Activated T-helper 9 cell treated with anti-CD3 and anti-CD28 coated beads, Interleukin-2, amount 50 U/mL, for 16 hours (primary cell): ENCODE measurements around the gene ANO2.

Source experiments
- DNase-seq: peaks from one replicate; pipeline ENCODE4 v3.0.0-alpha.2; 2020; ENCODE audit warnings: low read depth

The ANO2 gene

GRCh38 chr12:5776091-5776490 is 169.0 kb downstream of the ANO2 start:
- DNase-seq: no peak

DNA sequence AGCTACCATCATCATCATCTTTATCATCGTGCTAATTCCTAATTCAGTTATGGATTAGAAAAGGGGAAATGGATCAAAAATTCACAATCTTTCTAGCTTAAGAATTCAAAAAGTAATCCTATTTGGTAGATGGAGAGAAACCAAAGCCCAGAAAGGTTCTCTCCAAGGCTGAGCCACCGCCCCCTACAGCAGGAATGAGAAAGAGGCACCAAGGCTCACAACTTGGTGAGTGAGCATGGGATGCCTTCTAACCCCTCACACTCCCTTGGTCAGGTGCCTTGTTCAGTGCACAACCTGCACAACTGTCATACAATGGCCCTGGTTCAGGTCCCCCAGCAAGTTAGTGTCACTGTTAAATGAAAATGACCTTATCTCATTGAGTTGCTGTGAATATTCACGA is 171.5 kb downstream of the ANO2 start:
- no peak for DNase-seq

- DNase-seq: no peak
Measured at GRCh38 chr12:5771756-5772155, 173.3 kb downstream of the ANO2 start.

- no peak for DNase-seq
Measured at GRCh38 chr12:5770727-5771126, 174.3 kb downstream of the ANO2 start.

DNA sequence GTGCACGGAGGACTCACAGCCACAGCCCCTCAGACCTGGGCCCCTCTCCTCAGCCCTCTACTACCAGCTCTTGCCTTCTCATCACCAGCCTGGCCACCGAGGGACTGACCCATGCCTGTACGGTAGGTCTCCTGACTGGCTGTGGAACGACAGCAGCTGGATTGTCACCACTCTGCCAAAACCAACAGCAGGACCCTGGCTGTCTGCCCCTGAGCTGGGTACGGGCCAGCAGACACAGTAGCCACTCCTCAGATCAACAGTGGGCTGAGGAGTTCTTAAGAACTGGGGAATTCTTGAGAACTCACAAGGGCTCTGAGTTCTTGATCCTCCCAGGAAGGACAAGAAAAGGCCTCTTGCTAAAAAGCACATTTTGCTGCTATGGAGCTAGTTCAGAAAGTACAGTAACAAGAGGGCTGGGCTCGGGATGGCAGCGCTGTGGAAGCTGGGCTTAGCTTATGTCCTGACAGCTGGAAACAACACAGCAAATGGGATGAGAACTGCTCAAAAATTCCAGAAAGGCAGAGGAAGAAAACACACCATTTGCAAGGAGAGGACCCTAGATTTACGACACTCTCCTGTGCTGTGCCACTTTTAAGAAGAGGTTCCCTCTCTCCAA is 176.4 kb downstream of the ANO2 start:
- no peak for DNase-seq

GRCh38 chr12:5768171-5768570 is 176.9 kb downstream of the ANO2 start:
- DNase-seq: no peak

GRCh38 chr12:5758347-5758746 is 186.7 kb downstream of the ANO2 start:
- DNase-seq: no peak

DNA sequence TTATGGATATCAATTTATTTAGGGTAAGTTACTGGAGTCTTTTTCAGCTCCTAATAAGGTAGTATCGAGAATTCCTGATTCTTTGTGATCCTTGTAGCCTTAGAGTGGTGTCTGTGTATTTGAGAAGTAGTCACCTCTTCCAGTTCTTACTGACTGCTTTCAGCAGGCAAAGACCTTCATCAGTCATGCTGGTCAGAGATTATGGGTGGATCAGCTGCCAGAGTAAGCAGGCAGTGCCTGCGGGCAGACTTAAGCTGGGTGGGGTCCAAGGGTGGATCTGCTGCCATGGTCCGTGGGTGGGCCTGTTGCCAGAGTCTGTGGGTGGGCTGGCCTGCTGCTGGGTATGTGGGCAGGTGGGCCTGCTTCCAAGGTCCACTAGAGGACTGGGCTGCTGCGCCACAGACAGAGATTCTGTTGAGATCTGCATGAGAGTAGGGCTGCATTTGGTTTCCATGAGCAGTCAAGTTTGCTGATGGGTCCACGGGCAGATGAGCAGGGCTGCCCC is 188.7 kb downstream of the ANO2 start:
- no peak for DNase-seq

DNA sequence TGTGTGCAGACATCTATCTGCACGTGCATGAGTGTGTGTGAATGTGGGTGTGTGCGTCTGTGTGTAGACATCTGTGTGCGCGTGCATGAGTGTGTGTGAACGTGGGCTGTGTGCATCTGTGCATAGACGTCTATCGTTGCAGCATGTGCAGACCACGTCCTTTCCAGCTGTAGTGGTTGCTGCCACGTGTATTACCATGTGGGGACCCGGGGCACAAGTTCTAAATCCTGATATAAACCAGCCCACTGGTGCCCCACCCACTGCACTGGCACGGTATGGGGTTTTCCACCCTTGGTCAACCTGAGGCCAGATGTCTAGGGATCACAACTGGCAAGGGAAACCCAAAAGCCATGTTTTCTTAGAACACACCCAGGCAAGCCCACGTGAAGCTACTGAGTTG is 197.0 kb downstream of the ANO2 start:
- no peak for DNase-seq

DNA sequence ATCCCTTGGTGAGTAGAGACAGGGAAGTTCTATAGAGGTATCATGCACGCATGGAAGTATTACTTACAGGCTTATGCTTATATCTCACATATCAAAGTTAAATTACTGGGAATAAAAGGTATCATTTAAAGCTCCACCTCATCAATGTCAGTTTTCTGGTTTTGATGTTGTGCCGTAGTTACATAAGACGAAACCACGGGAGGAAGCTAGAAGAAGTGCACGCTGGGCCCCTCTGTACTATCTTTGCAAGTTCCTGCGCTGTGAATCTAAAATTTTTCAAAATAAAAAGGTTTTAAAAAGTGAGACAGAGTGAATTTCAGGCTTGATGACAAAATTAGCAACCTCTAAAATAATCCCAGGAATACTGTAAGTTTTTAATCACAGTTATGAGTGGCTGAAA is 198.1 kb downstream of the ANO2 start:
- DNase-seq: no peak

- no peak for DNase-seq
Measured at GRCh38 chr12:5746036-5746908, 198.8 kb downstream of the ANO2 start.

- DNase-seq: no peak
Measured at GRCh38 chr12:5745251-5745888, 199.7 kb downstream of the ANO2 start.

DNA sequence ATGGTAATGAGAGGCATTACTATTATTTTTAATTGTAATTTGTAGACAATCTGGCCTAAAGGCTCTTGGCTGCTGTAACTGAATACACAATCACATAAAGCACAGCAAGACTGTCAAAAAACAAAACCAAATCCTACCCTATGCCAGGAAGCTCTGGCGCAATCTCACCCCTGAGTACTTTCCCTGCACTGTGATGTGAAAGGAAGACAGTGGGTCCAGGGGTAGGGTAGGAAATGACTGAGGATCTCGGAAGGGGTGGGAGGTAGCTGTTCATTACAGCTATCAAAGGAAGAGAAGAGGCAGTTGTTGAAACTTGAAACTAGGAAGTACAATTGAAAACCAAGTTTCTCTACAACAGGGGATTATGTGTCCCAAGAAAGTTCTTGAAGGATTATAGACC is 202.8 kb downstream of the ANO2 start:
- DNase-seq: no peak

- no peak for DNase-seq
Measured at GRCh38 chr12:5739917-5740316, 205.1 kb downstream of the ANO2 start.

- DNase-seq: no peak
Measured at GRCh38 chr12:5737778-5738177, 207.3 kb downstream of the ANO2 start.

DNA sequence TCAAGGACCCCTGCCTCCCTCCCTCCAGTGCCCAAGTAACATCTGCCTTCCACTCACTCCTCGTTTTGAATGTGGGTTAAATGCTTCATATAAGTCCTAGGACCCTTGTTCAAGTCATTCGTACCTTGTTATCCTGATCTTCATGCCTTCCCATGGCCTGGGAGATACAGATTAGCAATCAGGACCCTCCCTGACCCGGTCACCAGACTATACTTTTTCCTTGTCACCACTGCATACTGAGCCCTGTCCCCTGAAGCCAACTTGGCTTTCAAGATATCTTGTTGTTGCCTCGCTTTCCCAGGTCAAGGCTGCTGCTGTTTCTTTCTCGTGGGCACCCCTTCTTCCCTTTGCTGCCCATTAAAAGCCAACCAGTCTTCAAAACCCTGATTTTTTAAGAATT is 208.5 kb downstream of the ANO2 start:
- DNase-seq: no peak

DNA sequence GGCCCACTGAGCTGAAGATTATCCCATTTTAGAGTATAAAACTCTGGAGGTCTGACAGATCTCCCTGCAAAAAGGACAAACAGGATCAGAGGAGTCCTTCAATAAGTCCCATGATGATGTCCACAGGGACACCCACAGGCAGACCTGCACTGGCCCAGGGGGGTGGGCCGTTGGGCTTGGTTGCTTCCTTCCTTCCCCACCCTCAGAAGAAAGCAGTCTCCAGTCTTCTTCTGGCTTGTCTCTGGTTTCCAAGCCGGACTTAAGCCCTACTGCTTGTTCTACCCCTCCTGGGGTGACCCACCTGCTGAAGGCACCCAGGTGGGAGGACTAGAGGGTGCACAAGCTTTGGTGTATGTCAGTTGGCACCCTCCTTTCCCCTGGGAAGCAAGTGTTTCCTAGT is 209.0 kb downstream of the ANO2 start:
- DNase-seq: no peak

GRCh38 chr12:5733916-5734315 is 211.1 kb downstream of the ANO2 start:
- DNase-seq: no peak

DNA sequence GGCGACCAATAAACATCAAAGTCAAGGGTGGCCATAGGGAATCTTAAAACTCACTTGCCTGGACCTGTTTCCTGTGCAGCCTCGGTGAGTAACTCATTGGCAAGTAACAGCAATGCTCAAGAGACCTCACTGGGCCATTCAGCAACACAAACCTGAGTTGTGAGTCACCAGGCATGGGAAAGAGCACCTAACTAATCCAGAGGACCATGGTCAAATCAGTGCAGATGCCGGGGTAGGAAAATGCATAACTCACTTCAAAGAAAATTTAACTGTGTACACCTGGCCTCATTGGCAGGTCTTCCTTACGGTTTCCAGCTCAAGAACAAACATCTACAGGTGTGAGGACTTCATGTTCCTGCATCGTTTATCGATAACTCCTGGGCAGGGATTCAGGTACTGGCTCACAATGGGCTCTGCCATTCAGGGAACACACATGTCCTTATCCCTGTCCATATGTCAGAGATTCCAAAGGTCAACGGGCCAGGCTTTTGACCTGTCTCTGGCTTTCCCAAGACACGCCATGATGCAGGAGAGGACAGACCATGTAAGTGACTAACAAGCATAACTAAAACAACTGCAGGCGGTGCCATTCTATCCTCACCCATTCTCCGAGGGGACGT is 211.8 kb downstream of the ANO2 start:
- DNase-seq: no peak

DNA sequence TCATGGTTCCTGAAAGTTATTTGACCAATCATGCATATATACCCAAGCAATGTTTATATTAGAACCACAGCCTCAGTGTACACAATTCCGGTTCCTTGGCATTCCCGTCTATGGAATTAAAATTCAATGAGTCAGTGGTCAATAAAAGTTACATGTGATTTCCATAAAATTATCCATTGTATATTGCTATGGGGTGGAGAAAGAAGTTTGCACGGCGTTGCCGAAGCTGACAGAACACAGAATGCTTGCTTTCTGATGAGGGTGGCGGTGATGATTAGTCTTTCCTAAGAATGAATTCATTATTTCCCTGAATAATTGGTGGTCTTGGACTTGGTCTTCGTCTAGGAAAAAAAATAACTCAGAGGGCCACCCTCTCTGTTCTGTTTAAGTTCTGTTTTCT is 214.1 kb downstream of the ANO2 start:
- no peak for DNase-seq

DNA sequence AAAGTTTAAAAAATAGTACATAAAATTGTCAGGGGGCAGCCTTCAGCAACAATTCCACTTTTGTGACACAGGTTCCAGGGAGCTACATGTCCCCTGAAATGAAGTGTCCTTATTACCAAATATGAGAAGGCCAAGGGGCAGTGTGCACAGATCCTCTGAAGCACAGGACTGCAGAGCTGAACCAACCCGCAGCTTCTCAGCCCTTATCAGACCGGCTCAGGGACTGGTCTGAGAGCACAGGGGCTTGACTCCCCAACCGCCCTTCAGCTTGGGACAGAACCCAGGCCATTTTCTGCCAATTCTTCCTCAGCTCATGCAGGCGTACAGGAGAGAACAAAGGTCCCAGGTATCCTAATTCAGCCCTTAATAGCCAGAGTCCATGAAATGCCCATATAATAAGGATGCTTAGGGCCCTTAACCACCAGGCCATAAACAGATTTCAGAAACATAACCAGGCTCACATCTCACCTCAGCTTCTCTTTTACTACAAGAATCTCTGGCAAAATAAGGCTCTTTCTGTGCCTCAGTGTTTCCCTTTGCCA is 221.3 kb downstream of the ANO2 start:
- no peak for DNase-seq

- DNase-seq: no peak
Measured at GRCh38 chr12:5723071-5723470, 222.0 kb downstream of the ANO2 start.
